ENCODE data around the gene LSM10. TPM values are rescaled to one million over a fixed set of nuclear protein-coding genes. Genes with fewer than 3 reads are reported as not detected.

LSM10 gene
- total and polyA plus RNA-seq, 2 experiments from 2014 or later = 10.4 to 80.2 TPM

- 0 out of 2 replicates have a peak, but pooled peaks cover 3% of the 10 kb centered on the region for H4K20me1 ChIP-seq (ENCODE audit: insufficient read depth)
Measured at GRCh38 chr1:36380782-36381181, 16.9 kb downstream of the LSM10 start.

GRCh38 chr1:36380143-36380619 is 17.5 kb downstream of the LSM10 start:
- 86 to 95% methylated on average over 5 of the region's 5 CpGs for WGBS, 2 experiments (ENCODE audit: low coverage in 1 of 2, low lambda C conversion rate in 2 of 2, missing lambda C conversion rate in 2 of 2)
- H3K4me1 ChIP-seq (ENCODE audit: insufficient read depth) = peaks cover 12% of the 10 kb centered on the region
- TF ChIP-seq EZH2 (IDR thresholded peaks at IDR 0.05; ENCODE audit: insufficient read depth, poor library complexity, severe bottlenecking) (no peak), EZH2phosphoT487 (IDR thresholded peaks at IDR 0.05; ENCODE audit: insufficient read depth, low read depth) (no peak)
- H3K36me3 ChIP-seq (ENCODE audit: low read depth) = no peaks in the 10 kb centered on the region; the same call in 1 of the 2 replicates
- H2AFZ ChIP-seq = no peak overlapping the region
- in situ Hi-C loops (cut with MboI) = no loop called here
- no peak overlapping the region for H3K4me3 ChIP-seq
- H3K27me3 ChIP-seq (replicated peaks; ENCODE audit: insufficient read depth) = no peaks in the 10 kb centered on the region
- H3K27ac ChIP-seq = no peak overlapping the region
- no peak overlapping the region for H3K4me2 ChIP-seq (ENCODE audit: unreplicated experiment)
- 0 out of 2 replicates have a peak, but pooled peaks cover 3% of the 10 kb centered on the region for H4K20me1 ChIP-seq (ENCODE audit: insufficient read depth)
- no peaks in the 10 kb centered on the region for H3K9me3 ChIP-seq (ENCODE audit: low read depth)
- H3K9me2 ChIP-seq (ENCODE audit: insufficient read depth) = no peaks in the 10 kb centered on the region
- DNase-seq = no peak
- no peak overlapping the region for H3K9ac ChIP-seq
- H3F3A ChIP-seq (ENCODE audit: insufficient read depth) = peaks cover 12% of the 10 kb centered on the region
- peaks cover 100% of the 10 kb centered on the region for H3K79me2 ChIP-seq (ENCODE audit: insufficient read depth)

More at GRCh38 chr1:36380782-36381181, 16.9 kb downstream of the LSM10 start:
- Histone ChIP-seq H3K36me3 (ENCODE audit: low read depth) (no peaks in the 10 kb centered on the region; the same call in 1 of the 2 replicates), H3K9me3 (ENCODE audit: low read depth) (no peaks in the 10 kb centered on the region), H3K27ac (no peak overlapping the region), H3K9me2 (ENCODE audit: insufficient read depth) (no peaks in the 10 kb centered on the region), H2AFZ (no peak overlapping the region), H3F3A (ENCODE audit: insufficient read depth) (0 out of 2 replicates have a peak, but pooled peaks cover 6% of the 10 kb centered on the region), H3K79me2 (ENCODE audit: insufficient read depth) (peaks cover 99% of the 10 kb centered on the region), H3K27me3 (replicated peaks; ENCODE audit: insufficient read depth) (no peaks in the 10 kb centered on the region), H3K9ac (no peak overlapping the region), H3K4me1 (ENCODE audit: insufficient read depth) (peaks cover 9% of the 10 kb centered on the region), H3K4me3 (no peak overlapping the region), H3K4me2 (ENCODE audit: unreplicated experiment) (no peak overlapping the region)
- DNase-seq = no peak
- in situ Hi-C loops (cut with MboI) = no loop called here
- TF ChIP-seq EZH2phosphoT487 (IDR thresholded peaks at IDR 0.05; ENCODE audit: insufficient read depth, low read depth) (no peak), EZH2 (IDR thresholded peaks at IDR 0.05; ENCODE audit: insufficient read depth, poor library complexity, severe bottlenecking) (no peak)
- 66 to 72% methylated on average over 3 of the region's 3 CpGs for WGBS, 2 experiments (ENCODE audit: low coverage in 1 of 2, low lambda C conversion rate in 2 of 2, missing lambda C conversion rate in 2 of 2)

GRCh38 chr1:36377791-36378492 is 19.8 kb downstream of the LSM10 start:
- Histone ChIP-seq H2AFZ (no peak overlapping the region), H3K4me3 (no peak overlapping the region), H3K9me2 (ENCODE audit: insufficient read depth) (no peaks in the 10 kb centered on the region), H3F3A (ENCODE audit: insufficient read depth) (peaks cover 24% of the 10 kb centered on the region), H3K9ac (no peak overlapping the region), H3K36me3 (ENCODE audit: low read depth) (no peaks in the 10 kb centered on the region; the same call in 1 of the 2 replicates), H4K20me1 (ENCODE audit: insufficient read depth) (0 out of 2 replicates have a peak, but pooled peaks cover 3% of the 10 kb centered on the region), H3K9me3 (ENCODE audit: low read depth) (no peaks in the 10 kb centered on the region), H3K4me1 (ENCODE audit: insufficient read depth) (peaks cover 22% of the 10 kb centered on the region), H3K79me2 (ENCODE audit: insufficient read depth) (peaks cover 81% of the 10 kb centered on the region), H3K27me3 (replicated peaks; ENCODE audit: insufficient read depth) (no peaks in the 10 kb centered on the region), H3K4me2 (ENCODE audit: unreplicated experiment) (no peak overlapping the region), H3K27ac (no peak overlapping the region)
- in situ Hi-C loops (cut with MboI) = no loop called here
- no peak for TF ChIP-seq EZH2 (IDR thresholded peaks at IDR 0.05; ENCODE audit: insufficient read depth, poor library complexity, severe bottlenecking)
- no peak for TF ChIP-seq EZH2phosphoT487 (IDR thresholded peaks at IDR 0.05; ENCODE audit: insufficient read depth, low read depth)
- WGBS, 2 experiments (ENCODE audit: low coverage in 1 of 2, low lambda C conversion rate in 2 of 2, missing lambda C conversion rate in 2 of 2) = 72 to 78% methylated on average over 4 of the region's 4 CpGs
- no peak for DNase-seq

- Histone ChIP-seq H3K27me3 (replicated peaks; ENCODE audit: insufficient read depth) (no peaks in the 10 kb centered on the region), H3K9me2 (ENCODE audit: insufficient read depth) (no peaks in the 10 kb centered on the region), H2AFZ (no peak overlapping the region), H3K4me1 (ENCODE audit: insufficient read depth) (peaks cover 41% of the 10 kb centered on the region), H3K4me2 (ENCODE audit: unreplicated experiment) (peak overlapping the region; percentile 82), H3F3A (ENCODE audit: insufficient read depth) (peaks cover 46% of the 10 kb centered on the region), H3K9ac (peak overlapping the region; percentile 71), H3K4me3 (no peak overlapping the region), H3K27ac (peak overlapping the region; percentile 92), H3K36me3 (ENCODE audit: low read depth) (no peaks in the 10 kb centered on the region; the same call in 1 of the 2 replicates), H3K79me2 (ENCODE audit: insufficient read depth) (peaks cover 81% of the 10 kb centered on the region), H4K20me1 (ENCODE audit: insufficient read depth) (no peaks in the 10 kb centered on the region), H3K9me3 (ENCODE audit: low read depth) (no peaks in the 10 kb centered on the region)
- in situ Hi-C loops (cut with MboI) = no loop called here
- 70 to 77% methylated on average over 3 of the region's 3 CpGs for WGBS, 2 experiments (ENCODE audit: low coverage in 1 of 2, low lambda C conversion rate in 2 of 2, missing lambda C conversion rate in 2 of 2)
- TF ChIP-seq EZH2phosphoT487 (IDR thresholded peaks at IDR 0.05; ENCODE audit: insufficient read depth, low read depth) = no peak
- TF ChIP-seq EZH2 (IDR thresholded peaks at IDR 0.05; ENCODE audit: insufficient read depth, poor library complexity, severe bottlenecking) = no peak
- peak; percentile 19 for DNase-seq
Measured at GRCh38 chr1:36372617-36373016, 25.1 kb downstream of the LSM10 start.

Measured in GM23248 (cell line).